Esophagus squamous epithelium (tissue), 5 donors: ENCODE results near the gene TRAPPC1. TPM values are rescaled to one million over a fixed set of nuclear protein-coding genes. Genes with fewer than 3 reads are reported as not detected.

Experiments
- DNase-seq: peaks from one replicate; lab custom pipeline; 2025; lab: John Stamatoyannopoulos, UW
- H3K27ac ChIP-seq, 4 donors: fragments of 200-600 bp; sonication (generic); one replicate each; pipeline ENCODE4 v1.5.1; 2016 to 2019; ENCODE audit warnings: mild to moderate bottlenecking in 1 of 4
- H3K27me3 ChIP-seq, 4 donors: fragments of 200-600 bp; sonication (generic); 1 replicate in 3 of 4; 2 replicates in 1 of 4; pipeline versions ENCODE4 v1.5.1 to v1.6.0; 2017 to 2021; ENCODE audit warnings: antibody characterized with exemption in 1 of 4
- H3K36me3 ChIP-seq, 3 donors: fragments of 200-600 bp; sonication (generic); one replicate each; pipeline ENCODE4 v1.5.1; 2016 to 2019
- H3K4me1 ChIP-seq, 3 donors: fragments of 200-600 bp; sonication (generic); one replicate each; pipeline ENCODE4 v1.5.1; 2017 to 2019
- H3K4me3 ChIP-seq, 4 donors: fragments of 200-600 bp; sonication (generic); 1 replicate in 3 of 4; 2 replicates in 1 of 4; pipeline ENCODE4 v1.5.1; 2016 to 2019; ENCODE audit warnings: mild to moderate bottlenecking in 2 of 4, moderate library complexity in 1 of 4
- H3K9me3 ChIP-seq, 3 donors: fragments of 200-600 bp; sonication (generic); one replicate each; pipeline ENCODE4 v1.5.1; 2016 to 2019
- POLR2A ChIP-seq, 4 donors: fragments of 450-650 bp; IDR thresholded peaks; one replicate each; pipeline ENCODE4 v1.6.1; 2017; ENCODE audit warnings: antibody characterized with exemption in 4 of 4, mild to moderate bottlenecking in 4 of 4, moderate library complexity in 3 of 4
- WGBS, 2 donors: methylation state at CpG; one replicate each; pipeline ENCODE4 v1.1.5; 2018; 5-methylcytosine and 5-hydroxymethylcytosine counted together
- intact Hi-C: fragments of 100-400 bp; cut with DNase I; formaldehyde crosslinking; loops from one replicate; pipeline ENCODE4 v1.15.0; 2022
- total RNA-seq, 4 donors: library from RNA; depleted of rRNA; stranded (reverse); fragments of >200 nt; gene quantifications; one replicate each; pipeline ENCODE4 v1.1.0, GENCODE V29; 2016
- TF ChIP-seq, protein P1 (sequence below), 6 experiments: fragments of 450-650 bp in 4 of 6; fragments of 200-600 bp in 2 of 6; sonication (generic) in 2 of 6; IDR thresholded peaks; one replicate each; pipeline ENCODE4 v1.5.1; 2016 to 2019; ENCODE audit warnings: antibody characterized with exemption in 6 of 6, mild to moderate bottlenecking in 4 of 6, moderate library complexity in 4 of 6
- donor health status: DM: yes; HTN: yes; CAD: no.

The TRAPPC1 gene
- total RNA-seq, 4 donors from 2014 or later: 31.3 to 71.1 (median 40.3) TPM

DNA sequence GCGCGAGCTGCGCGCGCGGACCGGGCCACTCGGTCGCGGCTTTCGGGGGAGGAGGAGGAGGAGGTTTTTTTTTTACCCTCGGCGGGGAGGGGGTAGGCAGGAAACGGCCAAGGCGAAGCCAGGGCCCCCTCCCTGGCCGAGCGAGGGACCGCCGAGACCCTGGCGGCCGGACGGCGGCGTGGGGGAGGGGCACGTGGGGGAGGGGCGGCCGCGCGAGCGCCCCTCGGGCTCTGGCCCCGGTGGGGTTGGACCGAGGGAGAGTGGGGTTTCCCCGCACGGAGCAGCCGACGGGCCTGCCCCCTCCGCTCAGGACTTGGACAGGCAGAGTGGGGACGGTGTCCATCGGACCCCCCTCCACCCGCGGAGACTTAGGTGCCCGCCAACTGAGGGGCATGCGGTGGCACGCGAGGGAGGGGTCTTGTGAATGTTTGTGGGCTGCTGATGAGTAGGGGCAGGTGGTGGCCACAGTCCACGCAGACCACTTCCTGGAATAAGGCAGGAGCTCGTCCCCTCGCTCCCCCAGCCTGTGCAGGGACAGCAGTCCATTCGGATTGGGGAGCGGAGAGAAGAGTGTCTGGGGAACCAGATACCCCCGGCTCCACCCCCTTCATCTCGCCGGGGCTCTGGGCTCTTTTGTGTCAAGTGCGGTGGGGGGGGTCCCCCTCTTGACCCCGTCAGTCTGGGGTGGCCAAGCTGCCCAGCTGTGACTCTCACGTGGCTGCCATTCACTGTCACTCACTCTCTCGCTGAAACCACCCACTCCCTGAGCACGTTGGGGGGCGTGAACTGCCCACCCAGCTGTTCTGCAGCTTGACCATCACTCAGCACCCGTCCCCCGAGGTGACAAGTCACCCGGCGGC is 46.1 kb downstream of the TRAPPC1 start:
- peak overlapping the region; percentile 98 to 99 (median 98) for H3K27ac ChIP-seq
- no peaks in the 10 kb centered on the region for H3K27me3 ChIP-seq
- peaks cover 0 to 24% (median under 1%) of the 10 kb centered on the region in 3 donors for H3K36me3 ChIP-seq
- no peaks in the 10 kb centered on the region for H3K9me3 ChIP-seq
- peaks cover 50 to 91% (median 59%) of the 10 kb centered on the region in 3 donors for H3K4me1 ChIP-seq
- TF ChIP-seq, protein P1, sequence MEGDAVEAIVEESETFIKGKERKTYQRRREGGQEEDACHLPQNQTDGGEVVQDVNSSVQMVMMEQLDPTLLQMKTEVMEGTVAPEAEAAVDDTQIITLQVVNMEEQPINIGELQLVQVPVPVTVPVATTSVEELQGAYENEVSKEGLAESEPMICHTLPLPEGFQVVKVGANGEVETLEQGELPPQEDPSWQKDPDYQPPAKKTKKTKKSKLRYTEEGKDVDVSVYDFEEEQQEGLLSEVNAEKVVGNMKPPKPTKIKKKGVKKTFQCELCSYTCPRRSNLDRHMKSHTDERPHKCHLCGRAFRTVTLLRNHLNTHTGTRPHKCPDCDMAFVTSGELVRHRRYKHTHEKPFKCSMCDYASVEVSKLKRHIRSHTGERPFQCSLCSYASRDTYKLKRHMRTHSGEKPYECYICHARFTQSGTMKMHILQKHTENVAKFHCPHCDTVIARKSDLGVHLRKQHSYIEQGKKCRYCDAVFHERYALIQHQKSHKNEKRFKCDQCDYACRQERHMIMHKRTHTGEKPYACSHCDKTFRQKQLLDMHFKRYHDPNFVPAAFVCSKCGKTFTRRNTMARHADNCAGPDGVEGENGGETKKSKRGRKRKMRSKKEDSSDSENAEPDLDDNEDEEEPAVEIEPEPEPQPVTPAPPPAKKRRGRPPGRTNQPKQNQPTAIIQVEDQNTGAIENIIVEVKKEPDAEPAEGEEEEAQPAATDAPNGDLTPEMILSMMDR (IDR thresholded peaks at IDR 0.05): no peak
- TF ChIP-seq POLR2A (IDR thresholded peaks at IDR 0.05): no peak
- WGBS, 2 donors: 0% methylated on average over 2 to 6 of the region's 64 CpGs
- DNase-seq: no peak
- intact Hi-C loops: no loop called here
- peak overlapping the region; percentile 85 to 97 (median 89) for H3K4me3 ChIP-seq

DNA sequence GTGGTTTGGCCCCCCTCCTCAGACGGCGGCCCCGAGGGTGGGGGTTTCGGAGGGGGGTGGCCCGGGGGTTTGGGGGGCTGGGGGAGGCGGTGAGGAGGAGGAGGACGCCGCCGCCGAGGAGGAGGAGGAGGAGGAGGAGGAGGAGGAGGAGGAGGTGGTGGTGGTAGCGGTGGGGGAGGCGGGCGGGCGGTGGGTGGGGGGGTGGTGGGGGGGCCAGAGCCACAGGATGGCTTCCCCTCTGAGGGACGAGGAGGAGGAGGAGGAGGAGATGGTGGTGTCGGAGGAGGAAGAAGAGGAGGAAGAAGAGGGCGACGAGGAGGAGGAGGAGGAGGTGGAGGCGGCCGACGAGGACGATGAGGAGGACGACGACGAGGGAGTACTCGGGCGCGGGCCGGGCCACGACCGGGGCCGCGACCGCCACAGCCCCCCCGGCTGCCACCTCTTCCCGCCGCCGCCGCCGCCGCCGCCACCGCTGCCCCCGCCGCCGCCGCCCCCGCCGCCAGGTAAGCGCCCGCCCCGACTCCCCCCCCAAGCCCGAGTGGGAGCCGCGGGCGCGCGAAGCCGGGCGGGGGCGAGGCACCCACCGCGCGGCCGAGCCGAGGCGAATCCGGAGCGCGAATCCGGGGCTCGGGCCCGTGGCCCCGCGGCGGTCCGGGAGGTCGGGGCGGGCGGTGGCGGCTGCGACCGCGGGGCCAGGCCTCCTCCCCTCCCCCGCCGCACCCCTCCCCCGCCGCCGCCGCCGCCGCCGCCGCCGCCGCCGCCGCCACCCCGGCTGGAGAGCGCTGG is 47.0 kb downstream of the TRAPPC1 start:
- no peak for DNase-seq
- peaks cover 46 to 88% (median 56%) of the 10 kb centered on the region in 3 donors for H3K4me1 ChIP-seq
- 0 to 1% methylated on average over 11 to 19 of the region's 100 CpGs for WGBS, 2 donors

DNA sequence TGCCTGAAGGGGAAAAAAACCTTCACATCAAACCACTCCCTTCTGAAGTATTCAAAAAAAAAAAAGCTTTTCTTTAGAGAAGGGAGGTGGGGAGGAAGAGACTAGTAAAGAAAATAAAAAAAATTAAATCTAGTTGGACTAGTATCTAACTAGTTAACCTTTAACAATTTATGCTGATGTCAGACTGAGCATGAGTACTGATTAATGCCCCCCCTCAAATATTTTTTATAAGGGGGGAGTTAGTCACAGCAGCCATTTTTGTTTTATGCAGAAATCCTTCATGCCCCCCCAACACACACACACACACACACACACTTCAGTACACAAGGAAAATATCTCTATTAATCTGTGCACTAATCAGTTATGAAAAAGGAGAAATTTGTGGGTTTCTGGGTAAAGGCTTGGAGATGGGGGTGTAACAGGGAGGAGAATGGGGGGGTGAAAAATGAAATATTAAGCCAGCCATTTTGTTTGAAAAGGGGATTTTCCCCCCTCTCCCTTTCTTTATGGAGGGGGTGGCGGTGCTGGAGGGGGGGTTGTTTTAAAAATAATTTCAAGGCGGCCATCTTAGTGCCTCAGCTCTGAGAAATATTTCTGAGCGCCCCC is 47.9 kb downstream of the TRAPPC1 start:
- DNase-seq: no peak
- 0 to 2% methylated on average over 3 of the region's 3 CpGs for WGBS, 2 donors
- Histone ChIP-seq H3K36me3 (peaks cover 0 to 32% (median 0%) of the 10 kb centered on the region in 3 donors), H3K27ac (peak overlapping the region; percentile 54 to 99 (median 98)), H3K4me3 (peak overlapping the region; percentile 85 to 97 (median 89)), H3K27me3 (no peaks in the 10 kb centered on the region), H3K9me3 (no peaks in the 10 kb centered on the region), H3K4me1 (peaks cover 37 to 79% (median 47%) of the 10 kb centered on the region in 3 donors)
- intact Hi-C loops: no loop called here
- no peak for TF ChIP-seq POLR2A (IDR thresholded peaks at IDR 0.05)
- TF ChIP-seq, protein P1 (IDR thresholded peaks at IDR 0.05): no peak

More for the DNA sequence above, 47.0 kb downstream of the TRAPPC1 start:
- H3K9me3 ChIP-seq: no peaks in the 10 kb centered on the region
- H3K27ac ChIP-seq: peak overlapping the region; percentile 98 to 99 (median 98)
- no peaks in the 10 kb centered on the region for H3K27me3 ChIP-seq
- peaks cover 0 to 24% (median 0%) of the 10 kb centered on the region in 3 donors for H3K36me3 ChIP-seq
- TF ChIP-seq POLR2A (IDR thresholded peaks at IDR 0.05): no peak
- TF ChIP-seq, protein P1 (IDR thresholded peaks at IDR 0.05): no peak
- H3K4me3 ChIP-seq: peak overlapping the region; percentile 85 to 97 (median 89)
- intact Hi-C loops: no loop called here

DNA sequence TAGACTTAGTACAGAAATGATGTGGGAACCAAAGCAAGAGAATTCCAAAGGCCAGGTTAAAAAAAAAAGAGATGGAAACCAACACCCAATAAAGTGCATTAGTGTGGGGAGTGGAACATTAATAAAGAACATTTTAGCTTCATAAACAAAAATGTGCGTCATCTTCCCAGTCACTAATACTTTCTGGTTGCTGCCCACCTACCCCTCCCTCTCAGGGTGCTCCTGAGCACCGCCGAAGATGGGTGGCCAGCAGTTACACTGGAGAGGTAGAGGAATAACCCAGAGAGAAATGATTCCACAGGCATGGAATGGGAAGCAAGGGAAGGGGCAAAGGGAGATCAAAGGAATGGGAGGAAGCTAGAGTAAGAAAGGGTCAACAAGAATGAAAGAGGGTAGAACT is 49.1 kb downstream of the TRAPPC1 start:
- no peak for DNase-seq
- 77 to 80% methylated on average over 3 of the region's 3 CpGs for WGBS, 2 donors

More for the DNA sequence above, 49.1 kb downstream of the TRAPPC1 start:
- no peaks in the 10 kb centered on the region for H3K9me3 ChIP-seq
- intact Hi-C loops: no loop called here
- H3K36me3 ChIP-seq: peaks cover 0 to 39% (median 0%) of the 10 kb centered on the region in 3 donors
- H3K27ac ChIP-seq: peak overlapping the region in 3 of 4 donors; percentile 38 to 99 (median 98)
- peaks cover 27 to 66% (median 35%) of the 10 kb centered on the region in 3 donors for H3K4me1 ChIP-seq
- H3K27me3 ChIP-seq: no peaks in the 10 kb centered on the region
- no peak overlapping the region for H3K4me3 ChIP-seq
- TF ChIP-seq, protein P1 (IDR thresholded peaks at IDR 0.05): no peak
- TF ChIP-seq POLR2A (IDR thresholded peaks at IDR 0.05): no peak
